GM12878 (cell line): ENCODE measurements around the gene NPS. TPM values are rescaled to one million over a fixed set of nuclear protein-coding genes. Genes with fewer than 3 reads are reported as not detected.

Experiments
- ATAC-seq: fragments of 200-7000 bp; cut with Tn5 transposase; 3 replicates; pipeline ENCODE4 v1.9.1; 2020; ENCODE audit warnings: mild to moderate bottlenecking, moderate library complexity
- BruUV-seq: library from RNA; stranded (reverse); fragments of 400-500 nt; replicated peaks from 2 replicates; lab custom pipeline; 2021; lab: Mats Ljungman, UMichigan
- CTCF ChIA-PET: fragments of 300-600 bp; sonication (Branson Sonifier 250); formaldehyde crosslinking; extraction: SDS; loops from one replicate; lab custom pipeline; 2021; ENCODE audit warnings: inconsistent platforms; lab: Yijun Ruan, JAX
- POLR2A ChIA-PET: fragments of 350-600 bp; formaldehyde crosslinking; extraction: SDS; loops from one replicate; lab custom pipeline; 2021; ENCODE audit warnings: inconsistent platforms; lab: Charles Lee
- RAD21 ChIA-PET: fragments of 300-600 bp; sonication (Branson Sonifier 250); formaldehyde crosslinking; loops from one replicate; lab custom pipeline; 2023; ENCODE audit warnings: antibody characterized with exemption; ENCODE audit not compliant: unreplicated experiment; lab: Charles Lee
- SMC1A ChIA-PET: fragments of 300-600 bp; sonication (Branson Sonifier 250); formaldehyde crosslinking; loops from one replicate; lab custom pipeline; 2023; ENCODE audit not compliant: unreplicated experiment, uncharacterized antibody; lab: Charles Lee
- DNase-seq: peaks from one replicate; pipeline ENCODE4 v3.0.0-alpha.2; 2011; ENCODE audit warnings: low read depth, low spot score
- FAIRE-seq: peaks from 3 replicates; lab custom pipeline; 2011; peaks lifted over from hg19 to GRCh38; lab: Jason Lieb, UNC
- H2AFZ ChIP-seq: 2 replicates; pipeline ENCODE4 v1.6.0; 2011; ENCODE audit warnings: low read depth, low read length, control low read depth; ENCODE audit not compliant: control insufficient read depth
- H3K27ac ChIP-seq: 2 replicates; pipeline ENCODE4 v1.5.1; 2011; ENCODE audit warnings: control low read depth; ENCODE audit not compliant: control insufficient read depth, insufficient read depth
- H3K27me3 ChIP-seq, 2 experiments: replicated peaks in 1 of 2; 2 replicates each; pipeline versions ENCODE4 v1.6.0 to v1.6.1; 2011; ENCODE audit warnings: low read length in 1 of 2; ENCODE audit not compliant: control insufficient read depth in 2 of 2, insufficient read depth in 2 of 2
- H3K36me3 ChIP-seq, 2 experiments: 2 replicates each; pipeline ENCODE4 v1.5.1; 2011; ENCODE audit warnings: low read length in 1 of 2; ENCODE audit not compliant: control insufficient read depth in 2 of 2, insufficient read depth in 2 of 2
- H3K4me1 ChIP-seq: 2 replicates; pipeline ENCODE4 v1.6.1; 2011; ENCODE audit warnings: mild to moderate bottlenecking, low read length, moderate library complexity, mixed read lengths; ENCODE audit not compliant: control insufficient read depth, insufficient read depth
- H3K4me2 ChIP-seq: 2 replicates; pipeline ENCODE4 v1.6.0; 2011; ENCODE audit warnings: control low read depth; ENCODE audit not compliant: control insufficient read depth, insufficient read depth
- H3K4me3 ChIP-seq: fragments of 200-600 bp; sonication (generic); 2 replicates; pipeline ENCODE4 v1.5.1; 2016
- H3K79me2 ChIP-seq: 2 replicates; pipeline ENCODE4 v1.6.0; 2011; ENCODE audit warnings: low read length; ENCODE audit not compliant: control insufficient read depth, insufficient read depth
- H3K9ac ChIP-seq: 2 replicates; pipeline ENCODE4 v1.8.0; 2011; ENCODE audit warnings: low read length, control low read depth, mixed read lengths; ENCODE audit not compliant: control insufficient read depth, insufficient read depth
- H3K9me3 ChIP-seq: replicated peaks from 3 replicates; pipeline ENCODE4 v1.5.1; 2011; ENCODE audit warnings: mild to moderate bottlenecking, low read length; ENCODE audit not compliant: control insufficient read depth, insufficient read depth
- H4K20me1 ChIP-seq: 2 replicates; pipeline ENCODE4 v1.6.0; 2011; ENCODE audit not compliant: control insufficient read depth, insufficient read depth
- BMI1 ChIP-seq: fragments of 450-650 bp; IDR thresholded peaks from 2 replicates; pipeline ENCODE4 v1.6.1; 2016; ENCODE audit warnings: mild to moderate bottlenecking, moderate library complexity, borderline replicate concordance
- CHD4 ChIP-seq: fragments of 200-600 bp; sonication (generic); IDR thresholded peaks from 2 replicates; pipeline ENCODE4 v1.6.1; 2016; ENCODE audit warnings: mild to moderate bottlenecking
- ELK1 ChIP-seq: IDR thresholded peaks from 2 replicates; pipeline ENCODE4 v1.6.1; 2012; ENCODE audit warnings: low read depth, low read length, improper control_type of control experiment
- FOS ChIP-seq: IDR thresholded peaks from 3 replicates; pipeline ENCODE4 v1.6.1; 2011; ENCODE audit warnings: borderline replicate concordance; ENCODE audit not compliant: insufficient read length; ENCODE audit errors: extremely low read depth
- HDAC2 ChIP-seq: fragments of 200-600 bp; sonication (generic); IDR thresholded peaks from 2 replicates; pipeline ENCODE4 v1.6.1; 2017
- MEF2A ChIP-seq: IDR thresholded peaks from 2 replicates; pipeline ENCODE4 v1.6.1; 2011; ENCODE audit warnings: low read depth, mild to moderate bottlenecking, low read length, moderate library complexity; ENCODE audit not compliant: insufficient read depth
- PML ChIP-seq: IDR thresholded peaks from 2 replicates; pipeline ENCODE4 v1.6.1; 2012; ENCODE audit warnings: low read length, inconsistent platforms
- RB1 ChIP-seq: fragments of 450-650 bp; formaldehyde crosslinking; IDR thresholded peaks from 2 replicates; pipeline ENCODE4 v1.6.1; 2017; ENCODE audit warnings: mild to moderate bottlenecking, borderline replicate concordance
- SRF ChIP-seq, 2 experiments: IDR thresholded peaks; 2 replicates each; pipeline ENCODE4 v1.6.1; 2011; ENCODE audit warnings: low read depth in 2 of 2, low read length in 2 of 2, mild to moderate bottlenecking in 1 of 2, moderate library complexity in 1 of 2
- TCF3 ChIP-seq: IDR thresholded peaks from 2 replicates; pipeline ENCODE4 v1.6.1; 2012; ENCODE audit warnings: low read depth, mild to moderate bottlenecking, low read length, borderline replicate concordance; ENCODE audit not compliant: insufficient read depth
- ZNF207 ChIP-seq: fragments of 450-650 bp; IDR thresholded peaks from 2 replicates; pipeline ENCODE4 v1.6.1; 2014; ENCODE audit warnings: antibody characterized with exemption, mild to moderate bottlenecking, borderline replicate concordance
- WGBS: methylation state at CpG from one replicate; pipeline ENCODE4 v1.1.6; 2016; ENCODE audit warnings: low lambda C conversion rate; ENCODE audit not compliant: insufficient replicate concordance, insufficient coverage; ENCODE audit errors: missing lambda C conversion rate; 5-methylcytosine and 5-hydroxymethylcytosine counted together
- in situ Hi-C: fragments of 300-500 bp; cut with MboI; formaldehyde crosslinking; loops from 9 replicates; pipeline ENCODE4 v1.14.3; 2018; ENCODE audit warnings: mixed read lengths
- intact Hi-C: fragments of 100-400 bp; cut with micrococcal nuclease; formaldehyde crosslinking; loops from one replicate; pipeline ENCODE4 v1.14.2; 2022; ENCODE audit not compliant: unreplicated experiment
- polyA plus RNA-seq, 11 experiments: library from polyadenylated mRNA; depleted of rRNA in 4 of 11; unstranded in 6 of 11; stranded (reverse) in 5 of 11; fragments of >200 nt; fragmentation: Nextera tagmentation in 4 of 11; fragmentation: Illumina TruSeq in 1 of 11; extraction: Ambion mirVana in 4 of 11; extraction: Trizol in 1 of 11; gene quantifications; 1 replicate in 1 of 11; 2 replicates in 10 of 11; pipeline versions ENCODE4 v1.2.1 to v1.2.3, GENCODE V29; 2011 to 2016; ENCODE audit warnings: inconsistent platforms in 2 of 11, missing spikeins in 2 of 11, low read depth in 1 of 11
- total RNA-seq, 4 experiments: library from RNA; depleted of rRNA in 3 of 4; stranded (reverse); fragments of >200 nt in 3 of 4; fragmentation: Illumina TruSeq in 1 of 4; extraction: Trizol in 1 of 4; gene quantifications; 2 replicates each; pipeline versions ENCODE4 v1.2.1 to v1.2.3, GENCODE V29; 2013 to 2021
- TF ChIP-seq, protein P1 (sequence below): fragments of 450-650 bp; IDR thresholded peaks from 2 replicates; pipeline ENCODE4 v1.6.1; 2016; ENCODE audit warnings: mild to moderate bottlenecking, moderate library complexity, borderline replicate concordance
- TF ChIP-seq, protein P2 (sequence below): IDR thresholded peaks from 2 replicates; pipeline ENCODE4 v1.6.1; 2011; ENCODE audit warnings: borderline replicate concordance, low read depth, mild to moderate bottlenecking, moderate library complexity, mixed read lengths, low read length; ENCODE audit not compliant: insufficient read depth; ENCODE audit errors: extremely low read length

The NPS gene
- total and polyA plus RNA-seq, 10 of the 15 experiments (the other 5 are each of a cell fraction or from before 2014, with no cell fraction given): not detected

DNA sequence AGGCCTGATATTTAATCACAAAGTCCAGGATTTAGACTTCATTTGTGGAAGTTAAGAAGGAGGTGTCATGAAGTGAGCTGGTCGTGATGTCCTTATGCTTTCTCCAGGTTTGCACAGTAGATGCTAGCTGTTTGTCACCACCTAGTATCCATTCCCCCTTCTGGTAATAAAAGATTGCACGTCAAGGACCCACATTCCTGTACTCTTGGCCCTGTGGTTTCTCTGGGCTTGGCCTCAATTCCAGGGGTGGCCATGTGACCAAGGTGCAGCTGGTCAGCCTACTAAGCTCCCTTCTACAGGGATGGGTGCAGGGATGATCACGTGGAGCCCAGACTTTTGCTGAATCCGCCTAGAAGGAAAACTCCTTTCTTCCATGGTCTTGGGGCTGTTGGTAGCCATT, 16.5 kb downstream of the NPS start:
- Histone ChIP-seq H2AFZ (no peak overlapping the region), H3K36me3 (no peaks in the 10 kb centered on the region), H3K27me3 (no peaks in the 10 kb centered on the region), H4K20me1 (no peaks in the 10 kb centered on the region), H3K27ac (no peak overlapping the region), H3K4me1 (no peaks in the 10 kb centered on the region), H3K79me2 (no peaks in the 10 kb centered on the region), H3K9ac (no peak overlapping the region), H3K4me2 (no peak overlapping the region), H3K9me3 (no peaks in the 10 kb centered on the region), H3K4me3 (no peak overlapping the region)
- WGBS: 6% methylated on average over 4 of the region's 4 CpGs
- intact Hi-C loops: no loop called here
- no TSS peak for BruUV-seq
- ChIA-PET POLR2A (no interaction called here), SMC1A (no interaction called here), CTCF (interaction anchor here (0.6 to 3.2 kb wide), 5 partner anchors 9 to 305 kb away, joined by 3 to 12 read pairs (median 3); no protein-coding TSS in a partner anchor), RAD21 (no interaction called here)
- FAIRE-seq (no peak), DNase-seq (no peak), ATAC-seq (no peak)
- in situ Hi-C loops: no loop called here
- TF ChIP-seq PML (no peak), HDAC2 (no peak), ZNF207 (no peak), BMI1 (no peak), SRF (IDR thresholded peaks at IDR 0.05; ENCODE audit: low read depth in 2 of 2, low read length in 2 of 2) (no peak), RB1 (no peak), FOS (no peak), TCF3 (no peak), MEF2A (no peak), ELK1 (no peak), CHD4 (no peak)
- TF ChIP-seq, protein P1, sequence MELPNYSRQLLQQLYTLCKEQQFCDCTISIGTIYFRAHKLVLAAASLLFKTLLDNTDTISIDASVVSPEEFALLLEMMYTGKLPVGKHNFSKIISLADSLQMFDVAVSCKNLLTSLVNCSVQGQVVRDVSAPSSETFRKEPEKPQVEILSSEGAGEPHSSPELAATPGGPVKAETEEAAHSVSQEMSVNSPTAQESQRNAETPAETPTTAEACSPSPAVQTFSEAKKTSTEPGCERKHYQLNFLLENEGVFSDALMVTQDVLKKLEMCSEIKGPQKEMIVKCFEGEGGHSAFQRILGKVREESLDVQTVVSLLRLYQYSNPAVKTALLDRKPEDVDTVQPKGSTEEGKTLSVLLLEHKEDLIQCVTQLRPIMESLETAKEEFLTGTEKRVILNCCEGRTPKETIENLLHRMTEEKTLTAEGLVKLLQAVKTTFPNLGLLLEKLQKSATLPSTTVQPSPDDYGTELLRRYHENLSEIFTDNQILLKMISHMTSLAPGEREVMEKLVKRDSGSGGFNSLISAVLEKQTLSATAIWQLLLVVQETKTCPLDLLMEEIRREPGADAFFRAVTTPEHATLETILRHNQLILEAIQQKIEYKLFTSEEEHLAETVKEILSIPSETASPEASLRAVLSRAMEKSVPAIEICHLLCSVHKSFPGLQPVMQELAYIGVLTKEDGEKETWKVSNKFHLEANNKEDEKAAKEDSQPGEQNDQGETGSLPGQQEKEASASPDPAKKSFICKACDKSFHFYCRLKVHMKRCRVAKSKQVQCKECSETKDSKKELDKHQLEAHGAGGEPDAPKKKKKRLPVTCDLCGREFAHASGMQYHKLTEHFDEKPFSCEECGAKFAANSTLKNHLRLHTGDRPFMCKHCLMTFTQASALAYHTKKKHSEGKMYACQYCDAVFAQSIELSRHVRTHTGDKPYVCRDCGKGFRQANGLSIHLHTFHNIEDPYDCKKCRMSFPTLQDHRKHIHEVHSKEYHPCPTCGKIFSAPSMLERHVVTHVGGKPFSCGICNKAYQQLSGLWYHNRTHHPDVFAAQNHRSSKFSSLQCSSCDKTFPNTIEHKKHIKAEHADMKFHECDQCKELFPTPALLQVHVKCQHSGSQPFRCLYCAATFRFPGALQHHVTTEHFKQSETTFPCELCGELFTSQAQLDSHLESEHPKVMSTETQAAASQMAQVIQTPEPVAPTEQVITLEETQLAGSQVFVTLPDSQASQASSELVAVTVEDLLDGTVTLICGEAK: no peak
- TF ChIP-seq, protein P2, sequence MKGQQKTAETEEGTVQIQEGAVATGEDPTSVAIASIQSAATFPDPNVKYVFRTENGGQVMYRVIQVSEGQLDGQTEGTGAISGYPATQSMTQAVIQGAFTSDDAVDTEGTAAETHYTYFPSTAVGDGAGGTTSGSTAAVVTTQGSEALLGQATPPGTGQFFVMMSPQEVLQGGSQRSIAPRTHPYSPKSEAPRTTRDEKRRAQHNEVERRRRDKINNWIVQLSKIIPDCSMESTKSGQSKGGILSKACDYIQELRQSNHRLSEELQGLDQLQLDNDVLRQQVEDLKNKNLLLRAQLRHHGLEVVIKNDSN: no peak
